Mammary microvascular endothelial cell (primary cell): ENCODE data around the gene NEK1. TPM values are rescaled to one million over a fixed set of nuclear protein-coding genes. Genes with fewer than 3 reads are reported as not detected.

ENCODE experiments used
- total RNA-seq: library from RNA; depleted of rRNA; stranded (reverse); fragments of >200 nt; gene quantifications from 2 replicates; pipeline ENCODE4 v1.2.3, GENCODE V29; 2015

Gene NEK1, protein sequence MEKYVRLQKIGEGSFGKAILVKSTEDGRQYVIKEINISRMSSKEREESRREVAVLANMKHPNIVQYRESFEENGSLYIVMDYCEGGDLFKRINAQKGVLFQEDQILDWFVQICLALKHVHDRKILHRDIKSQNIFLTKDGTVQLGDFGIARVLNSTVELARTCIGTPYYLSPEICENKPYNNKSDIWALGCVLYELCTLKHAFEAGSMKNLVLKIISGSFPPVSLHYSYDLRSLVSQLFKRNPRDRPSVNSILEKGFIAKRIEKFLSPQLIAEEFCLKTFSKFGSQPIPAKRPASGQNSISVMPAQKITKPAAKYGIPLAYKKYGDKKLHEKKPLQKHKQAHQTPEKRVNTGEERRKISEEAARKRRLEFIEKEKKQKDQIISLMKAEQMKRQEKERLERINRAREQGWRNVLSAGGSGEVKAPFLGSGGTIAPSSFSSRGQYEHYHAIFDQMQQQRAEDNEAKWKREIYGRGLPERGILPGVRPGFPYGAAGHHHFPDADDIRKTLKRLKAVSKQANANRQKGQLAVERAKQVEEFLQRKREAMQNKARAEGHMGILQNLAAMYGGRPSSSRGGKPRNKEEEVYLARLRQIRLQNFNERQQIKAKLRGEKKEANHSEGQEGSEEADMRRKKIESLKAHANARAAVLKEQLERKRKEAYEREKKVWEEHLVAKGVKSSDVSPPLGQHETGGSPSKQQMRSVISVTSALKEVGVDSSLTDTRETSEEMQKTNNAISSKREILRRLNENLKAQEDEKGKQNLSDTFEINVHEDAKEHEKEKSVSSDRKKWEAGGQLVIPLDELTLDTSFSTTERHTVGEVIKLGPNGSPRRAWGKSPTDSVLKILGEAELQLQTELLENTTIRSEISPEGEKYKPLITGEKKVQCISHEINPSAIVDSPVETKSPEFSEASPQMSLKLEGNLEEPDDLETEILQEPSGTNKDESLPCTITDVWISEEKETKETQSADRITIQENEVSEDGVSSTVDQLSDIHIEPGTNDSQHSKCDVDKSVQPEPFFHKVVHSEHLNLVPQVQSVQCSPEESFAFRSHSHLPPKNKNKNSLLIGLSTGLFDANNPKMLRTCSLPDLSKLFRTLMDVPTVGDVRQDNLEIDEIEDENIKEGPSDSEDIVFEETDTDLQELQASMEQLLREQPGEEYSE (N-terminal part only)
- total RNA-seq = 4.6 and 5.5 TPM in 2 replicates

DNA sequence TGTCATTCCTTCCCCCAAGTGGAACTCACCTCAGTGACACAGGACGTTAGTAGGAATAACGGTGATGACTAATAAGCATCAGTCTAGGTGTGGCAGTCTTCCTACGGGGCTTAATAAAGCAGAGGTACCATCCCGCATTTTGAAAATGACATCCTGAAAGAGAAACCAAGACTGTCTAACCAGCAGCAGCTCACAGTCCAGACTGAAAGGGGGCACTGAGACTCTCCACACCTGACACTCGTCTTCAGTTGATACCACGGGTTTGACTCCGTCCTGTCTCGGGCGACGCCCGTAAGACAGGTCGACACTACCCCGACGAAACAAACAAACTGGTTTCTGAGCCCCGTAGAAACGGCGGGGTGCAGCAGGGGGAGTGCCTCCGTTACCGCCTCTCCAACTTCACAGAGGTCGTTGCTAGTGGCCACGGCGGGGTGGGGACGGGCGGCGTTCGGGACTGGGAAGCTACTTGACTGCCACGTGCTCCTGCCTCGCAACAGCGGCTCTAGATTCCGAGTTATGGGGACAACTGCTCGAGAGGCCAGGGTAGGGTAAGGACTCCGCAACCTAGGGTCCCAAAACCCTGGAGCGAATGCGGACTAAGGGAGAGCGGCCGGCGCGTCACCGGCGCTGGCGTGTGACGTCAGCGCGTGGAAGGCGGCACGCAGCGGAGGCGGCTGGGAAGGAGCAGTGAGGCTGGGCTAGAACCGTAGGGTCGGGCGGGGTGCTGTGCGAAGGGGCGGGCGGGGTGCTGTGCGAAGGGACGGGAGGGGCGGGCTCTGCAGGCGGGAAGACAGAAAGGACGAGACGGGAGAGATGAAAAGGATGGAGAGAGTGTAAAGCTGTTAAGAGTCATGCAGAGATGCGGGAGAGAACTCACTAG lies at the start of gene NEK1:
TSS of gene NEK1 (minus strand) at position 593 of the 880 bp plus-strand sequence. CDS start 9,953 bp downstream, outside the sequence.

DNA sequence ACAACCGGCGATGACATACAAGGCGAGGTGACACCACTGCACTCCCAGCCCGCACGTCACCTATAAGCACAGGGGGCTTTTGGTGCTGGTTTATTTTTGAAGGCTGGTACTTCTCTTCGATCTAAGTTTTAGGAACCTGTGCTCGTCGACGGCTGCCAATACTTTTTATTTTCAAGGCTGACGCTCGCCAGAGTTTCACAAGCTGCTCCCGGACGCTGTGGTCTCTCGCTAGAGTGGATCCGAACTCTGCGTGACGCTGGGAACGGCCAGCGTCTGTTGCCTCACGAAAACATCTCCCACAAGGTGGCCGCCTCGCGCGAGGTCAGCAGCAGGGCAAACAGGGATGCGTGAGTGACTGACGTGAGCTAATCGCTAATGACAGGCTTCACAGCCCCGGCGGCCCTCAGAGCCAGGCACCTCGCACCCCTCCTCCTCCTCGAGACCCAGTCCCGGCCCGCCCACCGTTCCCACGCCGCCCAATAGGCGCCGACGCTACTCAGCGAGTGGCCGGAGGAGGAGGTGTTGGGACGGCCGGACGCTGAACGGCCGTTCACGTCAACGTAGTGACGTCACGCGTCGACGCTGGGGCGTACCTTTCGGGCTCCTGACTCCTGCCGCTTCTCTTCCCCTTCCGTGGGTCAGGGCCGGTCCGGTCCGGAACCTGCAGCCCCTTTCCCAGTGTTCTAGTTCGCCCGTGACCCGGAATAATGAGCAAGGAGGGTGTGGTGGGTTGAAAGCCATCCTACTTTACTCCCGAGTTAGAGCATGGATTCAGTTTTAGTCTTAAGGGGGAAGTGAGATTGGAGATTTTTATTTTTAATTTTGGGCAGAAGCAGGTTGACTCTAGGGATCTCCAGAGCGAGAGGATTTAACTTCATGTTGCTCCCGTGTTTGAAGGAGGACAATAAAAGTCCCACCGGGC lies 7.8 kb upstream of the NEK1 start, which contains the start of gene CLCN3:
TSS of gene CLCN3 (plus strand) at position 621 of the 922 bp plus-strand sequence. CDS start 15,351 bp downstream, outside the sequence.

Other genes starting within 250 kb of the NEK1 start
- gene CLCN3, start 8.0 kb upstream of the NEK1 start, total RNA-seq = 24.6 and 25.6 TPM in 2 replicates
- gene HPF1, start 145.4 kb upstream of the NEK1 start, total RNA-seq = 26.8 and 53.6 TPM in 2 replicates